ENCODE measurements around the gene MPL.
A peak's percentile ranks its signal among the peaks of the same experiment; 100 is the strongest.

- TF ChIP-seq REST (IDR thresholded peaks at IDR 0.05) (peak; percentile 20), CTCF (IDR thresholded peaks at IDR 0.05; ENCODE audit: low read depth, low read length, missing input control) (no peak), JUND (IDR thresholded peaks at IDR 0.05) (no peak), ATF3 (IDR thresholded peaks at IDR 0.05) (no peak), MAX (IDR thresholded peaks at IDR 0.05) (no peak), HNF4A (conservative IDR thresholded peaks at IDR 0.05) (peak; percentile 63 to 77), EGR1 (IDR thresholded peaks at IDR 0.05; ENCODE audit: low read depth in 2 of 2) (no peak), FOXA1 (IDR thresholded peaks at IDR 0.05) (peak; percentile 71), SP1 (IDR thresholded peaks at IDR 0.05) (peak; percentile 72), GABPA (IDR thresholded peaks at IDR 0.05 in 1 of 2, conservative IDR thresholded peaks at IDR 0.05 in 1 of 2) (no peak), YY1 (IDR thresholded peaks at IDR 0.05) (no peak)
Measured at GRCh38 chr1:43313771-43314170, 23.8 kb upstream of the MPL start.
